ENCODE data around the gene JUP. TPM values are rescaled to one million over a fixed set of nuclear protein-coding genes. Genes with fewer than 3 reads are reported as not detected.

Gene JUP
- total and polyA plus RNA-seq, 2 of the 13 experiments (the other 11 are each of a cell fraction or from before 2014, with no cell fraction given), result 12.1 to 20.6 TPM

GRCh38 chr17:41734949-41735313 lies 51.6 kb downstream of the JUP start (continued):
- TF ChIP-seq PAXIP1 (CRISPR knock-in tag; conservative IDR thresholded peaks at IDR 0.05), result no peak
- TF ChIP-seq ZNF724P (CRISPR knock-in tag; IDR thresholded peaks at IDR 0.05; ENCODE audit: borderline replicate concordance), result 0 out of 2 replicates have a peak, but pooled peaks have one; percentile 41
- no peak for TF ChIP-seq KDM4B (CRISPR knock-in tag; IDR thresholded peaks at IDR 0.05)
- TF ChIP-seq, protein P1, sequence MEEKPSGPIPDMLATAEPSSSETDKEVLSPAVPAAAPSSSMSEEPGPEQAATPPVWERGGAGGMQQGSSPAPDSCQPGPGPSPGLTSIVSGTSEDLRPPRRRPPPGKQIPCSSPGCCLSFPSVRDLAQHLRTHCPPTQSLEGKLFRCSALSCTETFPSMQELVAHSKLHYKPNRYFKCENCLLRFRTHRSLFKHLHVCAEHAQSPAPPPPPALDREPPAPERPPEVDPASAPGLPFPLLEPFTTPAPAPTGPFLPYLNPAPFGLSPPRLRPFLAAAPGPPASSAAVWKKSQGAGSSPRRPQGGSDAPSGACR (CRISPR knock-in tag; IDR thresholded peaks at IDR 0.05), result no peak
- no peak for TF ChIP-seq U2AF2 (IDR thresholded peaks at IDR 0.05; ENCODE audit: low read depth, low read length)
- TF ChIP-seq MXD3 (CRISPR knock-in tag; IDR thresholded peaks at IDR 0.05), result no peak
- TF ChIP-seq ZNF784 (CRISPR knock-in tag; IDR thresholded peaks at IDR 0.05; ENCODE audit: borderline replicate concordance), result no peak
- no peak for TF ChIP-seq ZNF180 (CRISPR knock-in tag; IDR thresholded peaks at IDR 0.05; ENCODE audit: borderline replicate concordance, low read depth)
- no peak for TF ChIP-seq MAFK (conservative IDR thresholded peaks at IDR 0.05 in 1 of 2, IDR thresholded peaks at IDR 0.05 in 1 of 2; ENCODE audit: low read length in 2 of 2)
- no peak for TF ChIP-seq RBAK (CRISPR knock-in tag; IDR thresholded peaks at IDR 0.05)
- peak; percentile 30; the same call in 1 of the 2 replicates for TF ChIP-seq ZNF446 (CRISPR knock-in tag; IDR thresholded peaks at IDR 0.05)
- TF ChIP-seq RBM39 (IDR thresholded peaks at IDR 0.05; ENCODE audit: low read depth, low read length, poor library complexity, severe bottlenecking), result no peak
- TF ChIP-seq ZNF598 (CRISPR knock-in tag; IDR thresholded peaks at IDR 0.05; ENCODE audit: borderline replicate concordance), result 0 out of 2 replicates have a peak, but pooled peaks have one; percentile 40
